ENCODE results near the gene CACNA1I.

Gene CACNA1I

DNA sequence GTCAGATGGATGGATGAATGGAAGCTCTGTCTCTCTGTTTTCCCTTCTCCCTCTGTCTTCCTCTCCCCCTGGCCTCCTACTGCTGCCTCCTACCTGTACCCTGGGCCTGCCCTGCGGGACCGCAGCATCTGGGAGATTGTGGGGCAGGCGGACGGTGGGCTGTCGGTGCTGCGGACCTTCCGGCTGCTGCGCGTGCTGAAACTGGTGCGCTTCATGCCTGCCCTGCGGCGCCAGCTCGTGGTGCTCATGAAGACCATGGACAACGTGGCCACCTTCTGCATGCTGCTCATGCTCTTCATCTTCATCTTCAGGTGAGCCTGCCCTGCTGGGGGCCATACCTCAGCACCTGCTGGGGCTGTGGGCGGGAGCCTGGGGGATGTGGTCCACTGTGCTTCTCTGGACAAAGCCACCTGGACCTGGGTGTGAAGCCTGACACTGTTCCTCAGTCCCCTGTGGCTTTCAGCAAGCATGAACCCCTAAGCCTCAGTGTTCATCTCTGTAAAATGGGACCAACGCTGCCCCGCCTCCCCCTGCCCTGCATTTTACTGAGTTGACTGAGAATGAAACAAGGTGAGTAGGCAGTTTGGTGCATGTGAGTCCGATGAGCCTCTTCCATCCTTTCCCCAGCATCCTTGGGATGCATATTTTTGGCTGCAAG, 88.4 kb downstream of the CACNA1I start:
- TF ChIP-seq, protein P1, sequence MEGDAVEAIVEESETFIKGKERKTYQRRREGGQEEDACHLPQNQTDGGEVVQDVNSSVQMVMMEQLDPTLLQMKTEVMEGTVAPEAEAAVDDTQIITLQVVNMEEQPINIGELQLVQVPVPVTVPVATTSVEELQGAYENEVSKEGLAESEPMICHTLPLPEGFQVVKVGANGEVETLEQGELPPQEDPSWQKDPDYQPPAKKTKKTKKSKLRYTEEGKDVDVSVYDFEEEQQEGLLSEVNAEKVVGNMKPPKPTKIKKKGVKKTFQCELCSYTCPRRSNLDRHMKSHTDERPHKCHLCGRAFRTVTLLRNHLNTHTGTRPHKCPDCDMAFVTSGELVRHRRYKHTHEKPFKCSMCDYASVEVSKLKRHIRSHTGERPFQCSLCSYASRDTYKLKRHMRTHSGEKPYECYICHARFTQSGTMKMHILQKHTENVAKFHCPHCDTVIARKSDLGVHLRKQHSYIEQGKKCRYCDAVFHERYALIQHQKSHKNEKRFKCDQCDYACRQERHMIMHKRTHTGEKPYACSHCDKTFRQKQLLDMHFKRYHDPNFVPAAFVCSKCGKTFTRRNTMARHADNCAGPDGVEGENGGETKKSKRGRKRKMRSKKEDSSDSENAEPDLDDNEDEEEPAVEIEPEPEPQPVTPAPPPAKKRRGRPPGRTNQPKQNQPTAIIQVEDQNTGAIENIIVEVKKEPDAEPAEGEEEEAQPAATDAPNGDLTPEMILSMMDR (conservative IDR thresholded peaks at IDR 0.05) = no peak
- TF ChIP-seq ZFX (IDR thresholded peaks at IDR 0.05) = no peak
- no peak overlapping the region for H3K27ac ChIP-seq

DNA sequence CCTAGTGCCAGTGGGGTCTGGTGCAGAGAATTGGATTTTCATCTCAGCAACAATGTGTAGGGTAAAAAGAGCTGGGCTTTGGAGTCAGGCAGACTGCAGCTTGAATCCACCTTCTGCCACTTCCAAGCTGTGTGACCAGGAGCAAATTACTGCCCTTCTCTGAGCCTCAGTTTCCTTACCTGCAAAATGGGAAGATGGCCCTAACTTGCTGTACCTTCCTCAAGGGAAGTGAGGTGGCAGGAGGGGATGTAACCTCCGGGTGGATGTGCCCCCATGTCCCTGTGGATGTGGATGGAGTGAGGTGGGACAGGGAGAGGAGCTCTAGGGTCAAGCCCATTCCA, 90.9 kb downstream of the CACNA1I start:
- H3K27ac ChIP-seq = no peak overlapping the region
- TF ChIP-seq ZFX (IDR thresholded peaks at IDR 0.05) = no peak

DNA sequence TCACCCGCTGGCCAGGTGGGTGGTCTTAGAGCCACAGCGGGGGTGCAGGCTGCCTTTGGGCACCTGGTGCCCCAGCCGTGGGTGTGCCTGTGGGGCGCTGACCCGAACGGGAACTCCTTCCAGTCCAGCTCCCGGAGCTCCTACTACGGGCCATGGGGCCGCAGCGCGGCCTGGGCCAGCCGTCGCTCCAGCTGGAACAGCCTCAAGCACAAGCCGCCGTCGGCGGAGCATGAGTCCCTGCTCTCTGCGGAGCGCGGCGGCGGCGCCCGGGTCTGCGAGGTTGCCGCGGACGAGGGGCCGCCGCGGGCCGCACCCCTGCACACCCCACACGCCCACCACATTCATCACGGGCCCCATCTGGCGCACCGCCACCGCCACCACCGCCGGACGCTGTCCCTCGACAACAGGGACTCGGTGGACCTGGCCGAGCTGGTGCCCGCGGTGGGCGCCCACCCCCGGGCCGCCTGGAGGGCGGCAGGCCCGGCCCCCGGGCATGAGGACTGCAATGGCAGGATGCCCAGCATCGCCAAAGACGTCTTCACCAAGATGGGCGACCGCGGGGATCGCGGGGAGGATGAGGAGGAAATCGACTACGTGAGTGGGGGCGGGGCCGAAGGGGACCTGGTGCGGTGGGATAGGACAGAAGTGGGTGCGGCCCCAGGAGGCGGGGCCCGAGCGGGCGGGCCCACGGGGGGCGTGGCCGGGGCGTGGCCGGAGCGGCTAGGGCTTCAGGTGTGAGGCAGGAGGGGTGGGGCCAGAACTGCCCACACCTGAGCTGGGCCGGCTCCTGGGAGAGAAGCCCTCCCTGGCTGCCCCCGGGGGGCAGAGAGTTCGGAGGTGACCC, 91.5 kb downstream of the CACNA1I start:
- no peak for TF ChIP-seq ZFX (IDR thresholded peaks at IDR 0.05)
- TF ChIP-seq, protein P1 (conservative IDR thresholded peaks at IDR 0.05) = no peak
- H3K27ac ChIP-seq = no peak overlapping the region

DNA sequence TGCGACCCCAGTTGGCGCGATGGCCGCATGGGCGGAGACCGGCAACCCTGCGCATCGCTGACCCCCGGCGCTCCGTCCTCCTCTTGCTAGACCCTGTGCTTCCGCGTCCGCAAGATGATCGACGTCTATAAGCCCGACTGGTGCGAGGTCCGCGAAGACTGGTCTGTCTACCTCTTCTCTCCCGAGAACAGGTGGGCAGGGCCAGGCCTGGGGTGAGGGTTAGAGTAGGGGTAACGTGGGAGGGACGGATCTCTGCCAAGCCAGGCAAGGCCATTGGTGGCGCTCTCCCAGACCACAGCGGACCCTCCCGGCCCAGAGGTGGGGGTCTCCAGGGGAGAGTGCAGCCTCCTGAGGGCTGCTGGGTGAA, 92.1 kb downstream of the CACNA1I start:
- H3K27ac ChIP-seq = no peak overlapping the region
- no peak for TF ChIP-seq ZFX (IDR thresholded peaks at IDR 0.05)
- TF ChIP-seq, protein P1 (conservative IDR thresholded peaks at IDR 0.05) = no peak

DNA sequence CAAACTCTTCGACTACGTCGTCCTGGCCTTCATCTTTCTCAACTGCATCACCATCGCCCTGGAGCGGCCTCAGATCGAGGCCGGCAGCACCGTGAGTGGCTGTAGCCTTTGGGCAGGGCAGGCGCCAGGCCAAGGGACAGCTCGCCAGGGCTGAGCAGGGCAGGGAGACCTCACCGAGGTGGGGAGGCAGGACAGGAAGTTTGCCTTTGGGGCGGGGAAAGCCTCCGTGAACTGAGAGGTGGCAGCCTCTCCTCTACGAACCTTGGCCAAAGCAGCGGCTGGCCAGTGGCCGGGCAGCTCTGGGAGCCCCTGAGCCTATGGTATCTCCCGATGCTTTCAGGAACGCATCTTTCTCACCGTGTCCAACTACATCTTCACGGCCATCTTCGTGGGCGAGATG, 93.2 kb downstream of the CACNA1I start:
- TF ChIP-seq, protein P1 (conservative IDR thresholded peaks at IDR 0.05) = no peak
- no peak for TF ChIP-seq ZFX (IDR thresholded peaks at IDR 0.05)
- H3K27ac ChIP-seq = no peak overlapping the region

DNA sequence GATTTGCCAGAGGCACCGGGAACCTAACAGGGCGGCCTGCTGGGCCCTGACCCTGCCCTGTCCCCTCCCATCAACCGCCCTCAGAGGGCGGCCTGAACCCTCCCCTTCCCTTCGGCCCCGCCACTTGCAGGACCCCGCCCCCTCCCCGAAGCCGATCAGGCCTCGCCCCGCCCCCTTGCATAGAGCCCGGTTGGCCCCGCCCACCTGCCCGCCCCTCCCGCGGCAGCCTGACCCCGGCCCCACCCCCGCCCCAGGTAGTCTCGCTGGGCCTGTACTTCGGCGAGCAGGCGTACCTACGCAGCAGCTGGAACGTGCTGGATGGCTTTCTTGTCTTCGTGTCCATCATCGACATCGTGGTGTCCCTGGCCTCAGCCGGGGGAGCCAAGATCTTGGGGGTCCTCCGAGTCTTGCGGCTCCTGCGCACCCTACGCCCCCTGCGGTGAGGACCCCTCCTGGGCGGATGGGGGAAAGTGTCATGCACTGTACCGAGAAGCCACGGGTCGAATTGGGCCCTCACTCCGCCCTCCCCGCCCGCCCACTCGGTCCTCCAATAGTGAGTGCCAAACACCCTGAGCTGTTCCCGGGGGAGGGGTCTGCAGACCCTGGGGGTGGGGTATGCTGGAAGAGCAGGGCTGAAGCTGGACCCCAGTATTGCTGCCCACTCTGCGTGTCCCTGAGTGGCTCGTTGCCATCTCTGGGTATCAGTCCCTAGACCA, 94.1 kb downstream of the CACNA1I start:
- TF ChIP-seq ZFX (IDR thresholded peaks at IDR 0.05) = no peak
- TF ChIP-seq, protein P1 (conservative IDR thresholded peaks at IDR 0.05) = no peak
- H3K27ac ChIP-seq = no peak overlapping the region

DNA sequence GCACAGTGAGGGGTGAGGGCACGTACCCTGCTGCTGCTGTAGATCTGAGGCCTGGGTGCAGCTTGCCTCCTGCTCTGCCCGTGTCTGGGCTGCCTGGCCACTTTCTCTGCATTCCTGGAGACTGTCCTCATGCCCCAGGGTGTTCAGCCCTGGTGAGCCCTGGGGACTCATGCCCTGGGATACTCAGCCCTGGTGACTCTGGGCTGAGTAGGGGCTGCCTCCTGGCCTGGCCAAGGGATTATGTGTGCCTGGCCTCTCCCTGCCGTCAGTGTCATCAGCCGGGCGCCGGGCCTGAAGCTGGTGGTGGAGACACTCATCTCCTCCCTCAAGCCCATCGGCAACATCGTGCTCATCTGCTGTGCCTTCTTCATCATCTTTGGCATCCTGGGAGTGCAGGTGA, 94.7 kb downstream of the CACNA1I start:
- TF ChIP-seq, protein P1 (conservative IDR thresholded peaks at IDR 0.05) = no peak
- no peak for TF ChIP-seq ZFX (IDR thresholded peaks at IDR 0.05)
- H3K27ac ChIP-seq = no peak overlapping the region
